ENCODE data around the gene HIRA. TPM values are rescaled to one million over a fixed set of nuclear protein-coding genes. Genes with fewer than 3 reads are reported as not detected.
A peak's percentile ranks its signal among the peaks of the same experiment; 100 is the strongest.

The HIRA gene
- polyA plus RNA-seq, 3 donors, result 1.8 to 20.7 (median 2.6) TPM

GRCh38 chr22:19361501-19362103 lies 69.9 kb downstream of the HIRA start:
- H3K4me3 Mint-ChIP-seq, result no peak overlapping the region
- no peak overlapping the region for H3K4me2 ChIP-seq (replicated peaks; ENCODE audit: extremely low read depth, low read length, poor library complexity, severe bottlenecking)

DNA sequence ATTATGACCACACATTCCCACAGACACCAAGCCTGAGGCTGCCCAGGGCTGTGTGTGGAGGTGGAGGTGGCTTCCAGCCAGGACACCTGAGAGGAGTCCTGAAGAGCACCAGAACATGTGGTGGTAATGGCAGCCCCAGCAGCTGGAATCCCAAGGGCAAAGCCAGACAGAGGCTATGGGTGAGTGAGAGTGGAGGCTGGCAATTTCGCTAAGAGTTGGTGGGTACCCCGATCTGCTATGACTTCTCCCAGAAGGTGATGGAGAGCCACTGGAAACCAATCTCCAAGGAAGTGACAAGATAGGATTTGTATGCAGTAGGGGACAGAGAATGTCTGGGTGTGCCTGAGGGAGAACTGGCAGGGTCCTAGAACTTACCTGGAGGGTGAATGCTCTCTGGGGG lies 70.7 kb downstream of the HIRA start:
- no peaks in the 10 kb centered on the region for H3K27me3 Mint-ChIP-seq (ENCODE audit: low read depth in 3 of 3)
- no peak overlapping the region for H3K27ac ChIP-seq (ENCODE audit: low read depth in 1 of 2, low read length in 2 of 2)
- no peaks in the 10 kb centered on the region for H3K9me3 ChIP-seq (replicated peaks in 1 of 2; ENCODE audit: control insufficient read depth in 1 of 2, insufficient read depth in 1 of 2, low read length in 2 of 2)
- no peaks in the 10 kb centered on the region for H3K79me2 ChIP-seq (ENCODE audit: insufficient read depth, low read length)
- intact Hi-C loops (cut with micrococcal nuclease), result no loop called here
- no peak for DNase-seq
- peaks cover 90 to 99% of the 10 kb centered on the region in 2 donors for H3K36me3 ChIP-seq (replicated peaks in 1 of 2; ENCODE audit: control insufficient read depth in 1 of 2, insufficient read depth in 2 of 2, low read length in 2 of 2)
- H3K4me1 Mint-ChIP-seq, result peaks cover 3% of the 10 kb centered on the region
- H3K9me3 Mint-ChIP-seq, result no peaks in the 10 kb centered on the region
- H4K20me1 ChIP-seq (ENCODE audit: insufficient read depth, low read length), result no peaks in the 10 kb centered on the region
- H3K4me3 Mint-ChIP-seq, result no peak overlapping the region
- no peak overlapping the region for H3K9ac ChIP-seq (ENCODE audit: insufficient read depth, low read length, poor library complexity, severe bottlenecking)
- H3K4me3 ChIP-seq (replicated peaks in 1 of 3; ENCODE audit: low read depth in 2 of 3, low read length in 3 of 3), result no peak overlapping the region
- WGBS (ENCODE audit: insufficient coverage), result 100% methylated on average over 2 of the region's 2 CpGs
- H3K27me3 ChIP-seq (ENCODE audit: control insufficient read depth in 2 of 2, insufficient read depth in 2 of 2, low read length in 2 of 2), result no peaks in the 10 kb centered on the region
- H3K36me3 Mint-ChIP-seq, result peaks cover 81 to 93% of the 10 kb centered on the region in 2 donors
- H3K27ac Mint-ChIP-seq, result peak overlapping the region in 1 of 7 donors; percentile 88
- H2AFZ ChIP-seq (ENCODE audit: insufficient read depth, low read depth, low read length, poor library complexity, severe bottlenecking), result no peak overlapping the region
- TF ChIP-seq CTCF (IDR thresholded peaks at IDR 0.05), result no peak
- no peaks in the 10 kb centered on the region for H3K4me1 ChIP-seq (ENCODE audit: control insufficient read depth in 1 of 2, insufficient read depth in 2 of 2, low read length in 2 of 2)
- no peak overlapping the region for H3K4me2 ChIP-seq (replicated peaks; ENCODE audit: extremely low read depth, low read length, poor library complexity, severe bottlenecking)

More at GRCh38 chr22:19361501-19362103, 69.9 kb downstream of the HIRA start:
- Histone ChIP-seq H3K36me3 (replicated peaks in 1 of 2; ENCODE audit: control insufficient read depth in 1 of 2, insufficient read depth in 2 of 2, low read length in 2 of 2) (peaks cover 85 to 98% of the 10 kb centered on the region in 2 donors), H3K4me3 (replicated peaks in 1 of 3; ENCODE audit: low read depth in 2 of 3, low read length in 3 of 3) (no peak overlapping the region), H3K79me2 (ENCODE audit: insufficient read depth, low read length) (no peaks in the 10 kb centered on the region), H3K27ac (ENCODE audit: low read depth in 1 of 2, low read length in 2 of 2) (peak overlapping the region; percentile 20 to 27), H2AFZ (ENCODE audit: insufficient read depth, low read depth, low read length, poor library complexity, severe bottlenecking) (no peak overlapping the region), H3K27me3 (ENCODE audit: control insufficient read depth in 2 of 2, insufficient read depth in 2 of 2, low read length in 2 of 2) (no peaks in the 10 kb centered on the region), H4K20me1 (ENCODE audit: insufficient read depth, low read length) (no peaks in the 10 kb centered on the region), H3K4me1 (ENCODE audit: control insufficient read depth in 1 of 2, insufficient read depth in 2 of 2, low read length in 2 of 2) (no peaks in the 10 kb centered on the region), H3K9ac (ENCODE audit: insufficient read depth, low read length, poor library complexity, severe bottlenecking) (no peak overlapping the region), H3K9me3 (replicated peaks in 1 of 2; ENCODE audit: control insufficient read depth in 1 of 2, insufficient read depth in 1 of 2, low read length in 2 of 2) (no peaks in the 10 kb centered on the region)
- whole genome bisulfite sequencing (ENCODE audit: insufficient coverage), result 96% methylated on average over 4 of the region's 7 CpGs
- H3K27me3 Mint-ChIP-seq (ENCODE audit: low read depth in 3 of 3), result no peaks in the 10 kb centered on the region
- H3K9me3 Mint-ChIP-seq, result no peaks in the 10 kb centered on the region
- intact Hi-C loops (cut with micrococcal nuclease), result no loop called here
- H3K36me3 Mint-ChIP-seq, result peaks cover 79 to 92% of the 10 kb centered on the region in 2 donors
- TF ChIP-seq CTCF (IDR thresholded peaks at IDR 0.05), result no peak
- no peak for DNase-seq
- peaks cover 3% of the 10 kb centered on the region for H3K4me1 Mint-ChIP-seq
- H3K27ac Mint-ChIP-seq, result peak overlapping the region in 4 of 7 donors; percentile 16 to 88 (median 29)
